HG02938 (cell line): ENCODE data around the gene GTF2A1L.
"Not testable (repeated sequence)": the region's sequence is repeated elsewhere in the genome, so short reads cannot be mapped to it uniquely, and the experiment has no call there.

Experiments used
- ATAC-seq: cut with Tn5 transposase; IDR thresholded peaks from one replicate; pipeline ENCODE4 v1.9.1; 2021; ENCODE audit warnings: mild to moderate bottlenecking, moderate library complexity; ENCODE audit not compliant: unreplicated experiment

GTF2A1L gene, protein sequence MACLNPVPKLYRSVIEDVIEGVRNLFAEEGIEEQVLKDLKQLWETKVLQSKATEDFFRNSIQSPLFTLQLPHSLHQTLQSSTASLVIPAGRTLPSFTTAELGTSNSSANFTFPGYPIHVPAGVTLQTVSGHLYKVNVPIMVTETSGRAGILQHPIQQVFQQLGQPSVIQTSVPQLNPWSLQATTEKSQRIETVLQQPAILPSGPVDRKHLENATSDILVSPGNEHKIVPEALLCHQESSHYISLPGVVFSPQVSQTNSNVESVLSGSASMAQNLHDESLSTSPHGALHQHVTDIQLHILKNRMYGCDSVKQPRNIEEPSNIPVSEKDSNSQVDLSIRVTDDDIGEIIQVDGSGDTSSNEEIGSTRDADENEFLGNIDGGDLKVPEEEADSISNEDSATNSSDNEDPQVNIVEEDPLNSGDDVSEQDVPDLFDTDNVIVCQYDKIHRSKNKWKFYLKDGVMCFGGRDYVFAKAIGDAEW

GRCh38 chr2:48617618-48618017 lies at the start of gene GTF2A1L:
GTF2A1L (plus strand) TSS chr2:48617856; CDS start chr2:48617875, 19 bp downstream.
- no peak for ATAC-seq

GRCh38 chr2:48568547-48568946 lies 49.1 kb upstream of the GTF2A1L start:
- ATAC-seq: no peak

GRCh38 chr2:48569433-48569832 lies 48.2 kb upstream of the GTF2A1L start:
- no peak for ATAC-seq

- no peak for ATAC-seq
These were observed 44.8 kb upstream of the GTF2A1L start for GRCh38 chr2:48572816-48573215.

DNA sequence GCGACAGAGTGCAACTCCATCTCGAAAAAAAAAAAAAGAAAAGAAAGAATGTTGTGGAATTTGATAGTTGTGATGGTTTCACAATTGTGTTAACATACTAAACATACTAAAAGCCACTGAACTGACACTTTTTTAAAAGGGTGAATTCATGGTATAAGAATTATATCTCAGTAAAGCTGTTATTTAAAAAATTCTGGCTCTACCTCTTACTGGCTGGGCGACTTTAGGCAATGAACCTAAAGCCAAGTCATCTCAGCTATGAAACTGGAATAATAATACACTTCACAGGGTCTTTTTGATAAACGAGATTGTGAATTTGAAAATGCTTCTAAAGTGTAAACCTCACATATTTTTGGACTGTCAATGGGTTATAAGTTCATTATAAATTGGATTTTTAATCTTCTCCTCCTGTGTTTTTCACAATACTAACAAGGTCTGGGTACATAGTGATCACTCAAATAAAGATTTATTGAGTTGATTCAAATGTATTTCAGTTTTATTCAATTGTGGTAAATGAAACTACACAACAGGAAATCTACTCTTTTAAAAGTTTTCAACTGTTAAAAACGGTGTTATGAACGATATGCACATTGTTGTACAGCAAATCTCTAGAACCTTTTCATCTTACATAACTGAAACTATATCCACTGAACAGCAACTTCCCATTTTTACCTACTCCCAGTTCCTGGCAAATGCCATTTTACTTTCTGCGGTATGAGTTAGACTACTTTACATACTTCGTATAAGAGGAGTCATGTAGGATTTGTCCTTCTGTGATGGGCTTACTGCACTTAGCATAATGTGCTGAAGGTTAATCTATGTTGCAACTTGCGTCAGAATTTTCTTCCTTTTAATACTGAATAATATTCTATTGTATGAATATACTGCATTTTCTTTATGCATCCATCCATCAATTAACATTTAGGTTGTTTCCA lies 43.0 kb upstream of the GTF2A1L start:
- ATAC-seq: no peak

- ATAC-seq: no peak
These were observed 39.3 kb upstream of the GTF2A1L start for GRCh38 chr2:48578313-48578712.

DNA sequence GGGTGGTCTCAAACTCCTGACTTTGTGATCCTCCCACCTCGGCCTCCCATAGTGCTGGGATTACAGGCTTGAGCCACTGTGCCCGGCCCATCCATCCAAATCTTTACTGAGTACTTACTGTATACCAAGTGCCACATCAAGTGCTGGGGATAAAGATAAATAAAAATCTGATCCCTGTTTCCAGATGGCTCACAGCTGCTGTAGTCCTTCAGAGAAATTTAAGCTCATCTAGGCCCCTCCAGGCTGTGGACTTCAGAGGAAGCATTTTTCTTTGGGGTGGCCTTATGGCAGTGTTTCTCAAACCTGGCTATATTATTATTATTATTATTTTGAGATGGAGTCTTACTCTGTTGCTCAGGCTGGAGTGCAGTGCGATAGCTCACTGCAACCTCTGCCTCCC lies 33.7 kb upstream of the GTF2A1L start:
- no peak for ATAC-seq

DNA sequence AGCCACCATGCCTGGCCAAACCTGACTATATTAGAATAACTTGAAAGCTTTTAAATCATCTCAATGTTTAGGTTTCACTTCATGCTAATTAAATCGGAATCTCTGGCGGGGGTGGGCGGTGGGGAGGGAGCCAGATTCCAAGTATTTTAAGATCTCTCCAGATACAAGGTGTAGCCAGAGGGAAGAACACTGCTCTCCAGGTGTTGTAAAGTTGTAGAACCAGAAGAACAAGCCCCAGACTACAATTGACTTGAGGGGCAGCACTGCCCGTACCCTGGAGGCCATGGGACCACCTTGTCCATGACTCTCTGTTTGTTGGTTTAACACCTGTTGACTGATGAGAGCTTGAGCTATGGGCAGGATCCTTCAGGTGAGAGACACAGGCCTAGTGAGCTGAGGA lies 33.1 kb upstream of the GTF2A1L start:
- ATAC-seq: no peak

DNA sequence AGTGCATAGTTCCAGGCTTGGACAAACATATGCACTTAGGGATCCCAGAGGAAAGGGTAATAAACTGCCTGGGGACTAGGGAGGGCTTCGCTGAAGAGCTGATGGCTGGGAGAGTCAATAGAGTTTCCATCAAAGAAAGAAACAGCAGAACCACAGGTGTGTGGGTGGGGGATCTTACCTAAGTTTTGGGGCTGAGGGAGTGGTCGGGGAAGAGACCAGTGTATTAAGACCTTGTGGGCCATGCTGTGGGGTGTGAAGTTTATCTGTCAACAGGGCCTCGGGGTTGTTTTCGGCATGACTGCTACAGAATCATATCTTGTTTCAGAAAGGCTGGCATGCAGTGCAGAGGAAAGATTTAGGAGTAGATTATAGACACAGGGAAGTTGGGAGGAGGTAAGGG lies 31.2 kb upstream of the GTF2A1L start:
- no peak for ATAC-seq

DNA sequence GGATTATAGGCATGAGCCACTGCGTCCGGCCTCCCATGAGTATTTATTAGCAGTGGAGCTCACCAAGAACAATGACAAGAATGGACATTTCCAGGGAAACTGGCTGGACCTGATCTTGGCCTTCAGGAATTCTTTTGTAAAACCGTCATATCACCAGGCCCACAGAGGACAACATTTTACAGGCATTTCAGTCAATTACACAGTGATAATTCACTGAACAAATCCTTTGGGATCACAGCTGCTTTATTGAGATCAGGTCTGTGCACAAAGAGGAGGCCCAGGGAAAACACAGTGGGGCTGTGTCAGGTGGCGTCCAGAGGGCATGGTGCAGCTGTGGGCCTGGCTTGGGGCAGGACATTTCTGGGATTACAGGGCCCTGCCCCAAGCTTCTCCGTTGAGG lies 30.1 kb upstream of the GTF2A1L start:
- ATAC-seq: no peak

GRCh38 chr2:48587961-48588360 lies 29.7 kb upstream of the GTF2A1L start:
- no peak for ATAC-seq

DNA sequence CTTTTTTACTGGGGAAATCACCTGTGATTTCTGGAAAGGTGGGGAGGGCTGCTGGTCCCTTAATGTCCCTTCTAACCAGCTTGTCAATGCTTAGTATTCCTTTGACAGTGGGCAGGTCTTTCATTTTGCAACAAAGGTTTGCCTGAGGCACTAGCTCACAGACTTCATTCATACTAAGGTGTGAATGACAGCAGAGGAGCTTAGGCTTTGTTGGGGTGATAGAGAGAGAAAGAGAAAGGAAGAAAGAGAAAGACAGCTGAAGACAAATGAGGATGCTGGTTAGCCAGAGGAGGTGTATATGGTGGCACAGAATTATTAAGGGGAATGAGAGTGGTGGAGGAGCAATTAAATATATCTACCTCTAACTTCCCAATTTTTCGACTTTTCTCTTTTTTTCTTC lies 28.9 kb upstream of the GTF2A1L start:
- ATAC-seq: no peak

- ATAC-seq: no peak
These were observed 28.4 kb upstream of the GTF2A1L start for GRCh38 chr2:48589170-48589767.

DNA sequence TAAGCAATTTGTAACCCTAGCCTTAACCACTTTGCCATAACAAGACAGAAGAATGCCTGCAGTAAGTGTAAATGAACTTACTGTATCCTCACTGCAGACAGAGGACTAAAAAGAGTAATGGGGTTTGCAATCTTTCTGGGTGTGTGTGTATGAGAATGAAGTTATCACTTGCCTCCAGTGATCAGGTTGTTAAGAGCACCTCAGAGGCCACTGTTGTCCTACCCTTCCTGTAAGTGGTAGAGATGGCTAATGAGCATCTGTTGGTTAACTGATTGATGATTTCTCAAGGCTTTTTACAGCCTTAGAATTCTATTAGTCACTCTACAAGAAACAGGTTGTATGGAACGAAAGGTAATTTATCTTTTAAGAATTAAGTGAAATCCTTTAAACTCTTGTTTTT lies 27.6 kb upstream of the GTF2A1L start:
- no peak for ATAC-seq

DNA sequence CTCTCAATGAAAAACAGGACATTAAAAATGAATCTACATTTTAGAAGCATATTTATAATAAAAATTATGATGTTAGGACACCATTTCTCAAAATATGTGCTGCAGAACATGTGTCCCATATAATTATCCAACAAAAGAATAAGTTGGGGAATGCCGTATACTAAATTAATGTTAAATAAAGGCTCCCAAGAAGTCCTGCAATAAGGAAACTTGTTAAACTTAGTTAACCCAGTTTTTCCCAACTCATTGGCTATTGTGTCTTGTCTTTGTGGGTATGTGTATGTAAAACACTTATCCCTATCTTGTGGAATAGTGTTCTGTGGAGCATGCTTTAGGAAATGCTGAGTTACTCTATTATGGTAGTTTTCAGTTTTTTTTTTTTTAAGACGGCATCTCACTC lies 25.6 kb upstream of the GTF2A1L start:
- ATAC-seq: no peak

- not testable (repeated sequence) for ATAC-seq
These were observed 20.9 kb upstream of the GTF2A1L start for GRCh38 chr2:48596751-48597150.

DNA sequence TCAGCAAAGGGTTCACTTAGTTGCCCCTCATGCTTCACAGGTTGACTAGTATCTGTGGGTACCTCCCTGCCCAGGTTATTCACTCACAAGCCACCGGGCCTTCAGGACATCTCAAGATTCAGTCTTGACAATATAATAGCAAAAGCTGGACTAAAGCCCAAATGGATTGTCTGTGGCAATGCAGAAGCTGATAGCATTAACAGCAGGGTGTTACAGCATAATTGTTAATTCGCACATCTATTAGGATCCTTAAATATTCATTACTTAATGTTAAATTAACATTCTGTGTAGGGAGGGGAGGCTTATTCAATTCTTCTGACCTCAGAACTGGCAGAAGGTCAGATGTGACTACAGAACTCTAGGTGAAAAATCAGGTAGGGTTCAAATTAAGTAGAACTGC lies 20.2 kb upstream of the GTF2A1L start:
- ATAC-seq: no peak

DNA sequence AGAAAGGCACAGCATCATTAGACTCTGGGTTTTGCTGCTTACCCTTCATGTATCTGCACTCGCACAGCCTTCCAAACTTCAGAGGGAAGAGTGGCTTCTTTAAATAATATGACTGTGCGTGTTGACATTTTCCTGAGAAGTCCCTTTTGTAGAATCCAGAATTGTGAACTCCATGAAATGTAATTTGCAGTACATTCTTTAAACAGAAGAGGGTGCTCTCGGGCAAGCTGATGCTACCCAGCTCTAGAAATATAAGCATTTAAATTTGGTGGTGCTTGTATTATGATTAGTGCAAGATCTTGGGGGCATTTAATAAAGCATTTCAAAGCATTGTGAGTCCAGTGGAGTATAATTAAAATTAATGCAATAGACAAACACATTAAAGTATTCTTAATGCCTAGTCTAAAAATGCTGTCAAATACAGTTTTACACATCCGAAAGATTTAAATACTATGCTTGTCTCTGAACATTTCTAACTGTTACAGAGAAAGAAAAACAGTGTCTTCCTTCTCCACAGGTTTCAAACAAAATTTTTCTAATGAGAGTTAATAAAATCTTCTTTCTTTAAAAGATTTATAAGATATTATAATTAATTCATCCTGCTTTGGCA lies 17.3 kb upstream of the GTF2A1L start:
- no peak for ATAC-seq

DNA sequence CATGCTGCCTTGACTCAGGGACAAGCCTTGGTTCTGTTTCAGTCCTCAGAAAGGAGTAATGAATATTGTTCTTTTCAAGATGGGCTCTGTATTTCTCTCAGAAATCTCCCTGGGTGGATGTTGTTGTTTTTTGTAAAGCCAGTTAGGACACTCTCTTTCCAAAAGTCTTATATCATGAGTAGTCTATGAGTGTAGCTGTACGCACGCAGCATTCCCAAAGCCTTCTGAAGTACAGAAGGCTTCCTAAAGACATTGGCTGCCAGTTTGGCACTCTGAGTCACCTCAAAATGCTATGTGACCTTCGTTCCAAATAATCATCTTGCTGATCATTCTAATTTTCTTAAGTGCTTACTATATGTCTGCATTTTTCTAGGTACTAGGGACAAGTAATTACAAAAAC lies 16.7 kb upstream of the GTF2A1L start:
- no peak for ATAC-seq

GRCh38 chr2:48601349-48601748 lies 16.3 kb upstream of the GTF2A1L start:
- ATAC-seq: peak; percentile 53
